Transverse colon (tissue), 4 donors: ENCODE results near the gene ACOX2.

ENCODE experiments used
- CTCF ChIP-seq, 5 experiments: fragments of 200-600 bp in 3 of 5; fragments of 450-650 bp in 2 of 5; sonication (generic) in 3 of 5; IDR thresholded peaks; 1 replicate in 2 of 5; 2 replicates in 3 of 5; pipeline ENCODE4 v1.5.1; 2016 to 2017; ENCODE audit warnings: antibody characterized with exemption in 5 of 5, inconsistent platforms in 3 of 5, mild to moderate bottlenecking in 2 of 5, moderate library complexity in 1 of 5
- POLR2AphosphoS5 ChIP-seq, 3 donors: sonication (generic); formaldehyde crosslinking; IDR thresholded peaks; one replicate each; pipeline ENCODE4 v1.6.1; 2016; ENCODE audit warnings: antibody characterized with exemption in 3 of 3

GRCh38 chr3:58564054-58564453 is 27.1 kb upstream of the ACOX2 start:
- TF ChIP-seq POLR2AphosphoS5 (IDR thresholded peaks at IDR 0.05) (no peak), CTCF (IDR thresholded peaks at IDR 0.05) (no peak)
